ENCODE results near the gene SPNS1.

DNA sequence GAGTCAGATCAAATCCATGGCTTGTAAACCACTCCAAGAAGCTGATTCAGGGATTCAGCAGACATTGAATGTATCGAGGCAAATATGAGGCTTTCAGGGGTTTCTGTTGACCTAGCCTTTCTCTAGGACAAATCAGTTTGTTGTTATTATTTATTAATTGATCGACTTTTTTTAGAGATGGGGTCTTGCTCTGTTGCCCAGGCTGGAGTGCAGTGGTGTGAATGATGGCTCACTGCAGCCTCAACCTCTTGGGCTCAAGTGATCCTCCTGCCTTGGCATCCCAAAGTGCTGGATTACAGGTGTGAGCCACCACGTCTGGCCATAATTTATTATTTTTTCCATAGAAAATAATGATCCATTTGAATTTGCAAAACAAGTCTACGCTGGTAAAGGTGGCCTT is 37.3 kb downstream of the SPNS1 start:
- TF ChIP-seq CTCF (IDR thresholded peaks at IDR 0.05; ENCODE audit: low read depth, low read length) (no peak), EZH2phosphoT487 (IDR thresholded peaks at IDR 0.05; ENCODE audit: low read depth) (no peak)
